Measurements from ENCODE around the gene FAM221B. TPM values are rescaled to one million over a fixed set of nuclear protein-coding genes. Genes with fewer than 3 reads are reported as not detected.

FAM221B gene
- total and polyA plus RNA-seq, 2 donors (not counting 1 experiment from before 2014, with no cell fraction given): not detected

- H3K27ac Mint-ChIP-seq: no peak overlapping the region
- TF ChIP-seq, protein P1, sequence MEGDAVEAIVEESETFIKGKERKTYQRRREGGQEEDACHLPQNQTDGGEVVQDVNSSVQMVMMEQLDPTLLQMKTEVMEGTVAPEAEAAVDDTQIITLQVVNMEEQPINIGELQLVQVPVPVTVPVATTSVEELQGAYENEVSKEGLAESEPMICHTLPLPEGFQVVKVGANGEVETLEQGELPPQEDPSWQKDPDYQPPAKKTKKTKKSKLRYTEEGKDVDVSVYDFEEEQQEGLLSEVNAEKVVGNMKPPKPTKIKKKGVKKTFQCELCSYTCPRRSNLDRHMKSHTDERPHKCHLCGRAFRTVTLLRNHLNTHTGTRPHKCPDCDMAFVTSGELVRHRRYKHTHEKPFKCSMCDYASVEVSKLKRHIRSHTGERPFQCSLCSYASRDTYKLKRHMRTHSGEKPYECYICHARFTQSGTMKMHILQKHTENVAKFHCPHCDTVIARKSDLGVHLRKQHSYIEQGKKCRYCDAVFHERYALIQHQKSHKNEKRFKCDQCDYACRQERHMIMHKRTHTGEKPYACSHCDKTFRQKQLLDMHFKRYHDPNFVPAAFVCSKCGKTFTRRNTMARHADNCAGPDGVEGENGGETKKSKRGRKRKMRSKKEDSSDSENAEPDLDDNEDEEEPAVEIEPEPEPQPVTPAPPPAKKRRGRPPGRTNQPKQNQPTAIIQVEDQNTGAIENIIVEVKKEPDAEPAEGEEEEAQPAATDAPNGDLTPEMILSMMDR (IDR thresholded peaks at IDR 0.05): no peak
- TF ChIP-seq EZH2 (IDR thresholded peaks at IDR 0.05; ENCODE audit: borderline replicate concordance, insufficient read depth, low read depth, low read length, poor library complexity, severe bottlenecking): no peak
- Histone ChIP-seq H3K79me2 (ENCODE audit: control insufficient read depth, insufficient read depth, low read length) (peaks cover 57% of the 10 kb centered on the region), H3K4me2 (replicated peaks; ENCODE audit: low read depth, low read length, poor library complexity, severe bottlenecking) (no peak overlapping the region), H2AFZ (ENCODE audit: insufficient read depth, low read depth, low read length, poor library complexity, severe bottlenecking) (no peak overlapping the region), H3K27ac (ENCODE audit: low read length in 2 of 2) (no peak overlapping the region), H3K27me3 (replicated peaks in 1 of 4; ENCODE audit: control extremely low read depth in 1 of 4, control insufficient read depth in 3 of 4, insufficient read depth in 4 of 4, low read length in 3 of 4) (no peaks in the 10 kb centered on the region), H3K36me3 (replicated peaks in 1 of 2; ENCODE audit: control extremely low read depth in 1 of 2, control insufficient read depth in 1 of 2, extremely low read depth in 1 of 2, insufficient read depth in 2 of 2, low read length in 1 of 2) (peaks cover 2 to 17% of the 10 kb centered on the region in 2 experiments), H3K9me3 (ENCODE audit: control extremely low read depth in 1 of 3, control insufficient read depth in 2 of 3, insufficient read depth in 1 of 3, low read length in 2 of 3) (no peaks in the 10 kb centered on the region), H4K20me1 (ENCODE audit: control insufficient read depth, insufficient read depth, low read length, poor library complexity, severe bottlenecking) (peaks cover 46% of the 10 kb centered on the region), H3K4me3 (ENCODE audit: control extremely low read depth in 1 of 5, extremely low read depth in 1 of 5, insufficient read depth in 1 of 5, low read depth in 2 of 5, low read length in 4 of 5) (no peak overlapping the region), H3K4me1 (ENCODE audit: control insufficient read depth in 2 of 2, insufficient read depth in 2 of 2, low read length in 2 of 2) (peaks cover 6 to 15% of the 10 kb centered on the region in 2 donors), H3K9ac (ENCODE audit: low read length) (no peak overlapping the region)
- no peak overlapping the region for H3K4me3 Mint-ChIP-seq
- H3K4me1 Mint-ChIP-seq: peaks cover 15% of the 10 kb centered on the region
- intact Hi-C loops (cut with micrococcal nuclease): no loop called here
- CTCF ChIA-PET: interaction anchor here (0.6 to 3.8 kb wide), 5 partner anchors 17 to 75 kb away, joined by 4 to 22 read pairs (median 5); partner anchors contain the start of genes GBA2 and RGP1
- no peaks in the 10 kb centered on the region for H3K27me3 Mint-ChIP-seq
- POLR2A ChIA-PET: no interaction called here
- no peak for DNase-seq
- no peaks in the 10 kb centered on the region for H3K9me3 Mint-ChIP-seq (ENCODE audit: insufficient read depth)
- no CpG with 5 or more reads among the region's 1 CpG for WGBS (ENCODE audit: insufficient coverage)
- no peak for ATAC-seq (ENCODE audit: low read depth)
Measured at GRCh38 chr9:35771534-35771933, 57.0 kb downstream of the FAM221B start.

GRCh38 chr9:35771075-35771433 lies 57.5 kb downstream of the FAM221B start:
- H3K4me2 ChIP-seq (replicated peaks; ENCODE audit: low read depth, low read length, poor library complexity, severe bottlenecking): no peak overlapping the region
- DNase-seq: no peak
- Mint-ChIP-seq H3K9me3 (ENCODE audit: insufficient read depth) (no peaks in the 10 kb centered on the region), H3K27me3 (no peaks in the 10 kb centered on the region), H3K4me1 (peaks cover 17% of the 10 kb centered on the region), H3K27ac (no peak overlapping the region), H3K4me3 (no peak overlapping the region)
- H3K9ac ChIP-seq (ENCODE audit: low read length): no peak overlapping the region
- H4K20me1 ChIP-seq (ENCODE audit: control insufficient read depth, insufficient read depth, low read length, poor library complexity, severe bottlenecking): peaks cover 46% of the 10 kb centered on the region
- peaks cover 2 to 17% of the 10 kb centered on the region in 2 experiments for H3K36me3 ChIP-seq (replicated peaks in 1 of 2; ENCODE audit: control extremely low read depth in 1 of 2, control insufficient read depth in 1 of 2, extremely low read depth in 1 of 2, insufficient read depth in 2 of 2, low read length in 1 of 2)
- no peak for ATAC-seq (ENCODE audit: low read depth)
- CTCF ChIA-PET: interaction anchor here (0.6 to 3.8 kb wide), 6 partner anchors 16 to 107 kb away, joined by 3 to 22 read pairs (median 4); partner anchors contain the start of genes GBA2 and RGP1
- no peak overlapping the region for H2AFZ ChIP-seq (ENCODE audit: insufficient read depth, low read depth, low read length, poor library complexity, severe bottlenecking)
- no peak for TF ChIP-seq EZH2 (IDR thresholded peaks at IDR 0.05; ENCODE audit: borderline replicate concordance, insufficient read depth, low read depth, low read length, poor library complexity, severe bottlenecking)
- TF ChIP-seq, protein P1 (IDR thresholded peaks at IDR 0.05): no peak
- no peaks in the 10 kb centered on the region for H3K27me3 ChIP-seq (replicated peaks in 1 of 4; ENCODE audit: control extremely low read depth in 1 of 4, control insufficient read depth in 3 of 4, insufficient read depth in 4 of 4, low read length in 3 of 4)
- POLR2A ChIA-PET: no interaction called here
- peaks cover 4 to 11% of the 10 kb centered on the region in 2 donors for H3K4me1 ChIP-seq (ENCODE audit: control insufficient read depth in 2 of 2, insufficient read depth in 2 of 2, low read length in 2 of 2)
- peaks cover 61% of the 10 kb centered on the region for H3K79me2 ChIP-seq (ENCODE audit: control insufficient read depth, insufficient read depth, low read length)
- H3K27ac ChIP-seq (ENCODE audit: low read length in 2 of 2): no peak overlapping the region
- no CpG with 5 or more reads among the region's 4 CpGs for WGBS (ENCODE audit: insufficient coverage)
- no peaks in the 10 kb centered on the region for H3K9me3 ChIP-seq (ENCODE audit: control extremely low read depth in 1 of 3, control insufficient read depth in 2 of 3, insufficient read depth in 1 of 3, low read length in 2 of 3)
- H3K4me3 ChIP-seq (ENCODE audit: control extremely low read depth in 1 of 5, extremely low read depth in 1 of 5, insufficient read depth in 1 of 5, low read depth in 2 of 5, low read length in 4 of 5): no peak overlapping the region
- intact Hi-C loops (cut with micrococcal nuclease): no loop called here

Measured in B cell (primary cell).